K562 (cell line): ENCODE results near the gene RASSF7. TPM values are rescaled to one million over a fixed set of nuclear protein-coding genes. Genes with fewer than 3 reads are reported as not detected.

Experiments
- BRD9 ChIP-seq: fragments of 450-650 bp; IDR thresholded peaks from 2 replicates; pipeline ENCODE4 v1.6.1; 2018; ENCODE audit warnings: low read depth; ENCODE audit not compliant: partially characterized antibody
- GABPB1 ChIP-seq: sonication (generic); formaldehyde crosslinking; IDR thresholded peaks from 2 replicates; pipeline ENCODE4 v1.8.0; 2022; ENCODE audit warnings: mild to moderate bottlenecking, missing genetic modification reagents
- HNRNPUL1 ChIP-seq: fragments of 200-400 bp; formaldehyde crosslinking; IDR thresholded peaks from 2 replicates; pipeline ENCODE4 v1.6.1; 2017; ENCODE audit warnings: low read length
- MYC ChIP-seq, 2 experiments: fragments of 250-450 bp in 1 of 2; sonication (Bioruptor Pico) in 1 of 2; IDR thresholded peaks; 2 replicates each; pipeline versions ENCODE4 v1.5.1 to v1.6.1; 2012 to 2021; ENCODE audit warnings: low read depth in 2 of 2, borderline replicate concordance in 1 of 2, improper control_type of control experiment in 1 of 2, low read length in 1 of 2, mild to moderate bottlenecking in 1 of 2, moderate library complexity in 1 of 2
- NR3C1 ChIP-seq: sonication (generic); formaldehyde crosslinking; IDR thresholded peaks from 2 replicates; pipeline ENCODE4 v1.8.1; 2022; ENCODE audit warnings: missing genetic modification reagents
- POLR2AphosphoS5 ChIP-seq: IDR thresholded peaks from 2 replicates; pipeline ENCODE4 v1.6.1; 2011; ENCODE audit warnings: mild to moderate bottlenecking, low read depth, low read length, moderate library complexity; ENCODE audit not compliant: control insufficient read depth, insufficient read depth
- TAL1 ChIP-seq: fragments of 450-650 bp; IDR thresholded peaks from 2 replicates; pipeline ENCODE4 v1.6.1; 2016; ENCODE audit warnings: mild to moderate bottlenecking
- ZNF197 ChIP-seq: fragments of 200-800 bp; sonication (Bioruptor generic); IDR thresholded peaks from 2 replicates; pipeline ENCODE4 v1.6.1; 2016; ENCODE audit warnings: low read depth, missing genetic modification characterization, missing compliant biosample characterization
- polyA plus RNA-seq, 8 experiments: library from polyadenylated mRNA; depleted of rRNA in 4 of 8; stranded (reverse) in 5 of 8; unstranded in 3 of 8; fragments of >200 nt; fragmentation: Nextera tagmentation in 2 of 8; fragmentation: Illumina TruSeq in 1 of 8; extraction: Ambion mirVana in 2 of 8; extraction: Trizol in 1 of 8; gene quantifications; 2 replicates each; pipeline versions ENCODE4 v1.2.1 to v1.2.3, GENCODE V29; 2011 to 2014; ENCODE audit warnings: inconsistent platforms in 1 of 8, missing spikeins in 1 of 8
- total RNA-seq, 7 experiments: library from RNA; depleted of rRNA in 6 of 7; stranded (reverse); fragments of >200 nt in 6 of 7; fragmentation: Illumina TruSeq in 2 of 7; extraction: Trizol in 2 of 7; gene quantifications; 2 replicates each; pipeline versions ENCODE4 v1.2.1 to v1.2.3, GENCODE V29; 2011 to 2021; ENCODE audit warnings: low replicate concordance in 1 of 7
- TF ChIP-seq, protein P1 (sequence below): sonication (generic); formaldehyde crosslinking; IDR thresholded peaks from 2 replicates; pipeline ENCODE4 v1.8.1; 2023; ENCODE audit warnings: mild to moderate bottlenecking, missing genetic modification reagents
- TF ChIP-seq, protein P2 (sequence below): fragments of 200-800 bp; sonication (Bioruptor generic); IDR thresholded peaks from 2 replicates; pipeline ENCODE4 v1.6.1; 2017; ENCODE audit warnings: missing genetic modification characterization, missing compliant biosample characterization
- TF ChIP-seq, protein P3 (sequence below): fragments of 250-450 bp; sonication (Bioruptor Pico); IDR thresholded peaks from 2 replicates; pipeline ENCODE4 v1.9.0; 2021; ENCODE audit warnings: mild to moderate bottlenecking, inconsistent platforms
- TF ChIP-seq, protein P4 (sequence below): sonication (generic); formaldehyde crosslinking; IDR thresholded peaks from 2 replicates; pipeline ENCODE4 v1.8.0; 2022; ENCODE audit warnings: mild to moderate bottlenecking, missing genetic modification reagents, borderline replicate concordance
- TF ChIP-seq, protein P5 (sequence below): fragments of 450-650 bp; IDR thresholded peaks from 2 replicates; pipeline ENCODE4 v1.7.0; 2016; ENCODE audit warnings: borderline replicate concordance

Gene RASSF7
- total and polyA plus RNA-seq, 9 of the 15 experiments (the other 6 are each of a cell fraction or from before 2014, with no cell fraction given): 0.41 to 45.2 (median 18.6) TPM

DNA sequence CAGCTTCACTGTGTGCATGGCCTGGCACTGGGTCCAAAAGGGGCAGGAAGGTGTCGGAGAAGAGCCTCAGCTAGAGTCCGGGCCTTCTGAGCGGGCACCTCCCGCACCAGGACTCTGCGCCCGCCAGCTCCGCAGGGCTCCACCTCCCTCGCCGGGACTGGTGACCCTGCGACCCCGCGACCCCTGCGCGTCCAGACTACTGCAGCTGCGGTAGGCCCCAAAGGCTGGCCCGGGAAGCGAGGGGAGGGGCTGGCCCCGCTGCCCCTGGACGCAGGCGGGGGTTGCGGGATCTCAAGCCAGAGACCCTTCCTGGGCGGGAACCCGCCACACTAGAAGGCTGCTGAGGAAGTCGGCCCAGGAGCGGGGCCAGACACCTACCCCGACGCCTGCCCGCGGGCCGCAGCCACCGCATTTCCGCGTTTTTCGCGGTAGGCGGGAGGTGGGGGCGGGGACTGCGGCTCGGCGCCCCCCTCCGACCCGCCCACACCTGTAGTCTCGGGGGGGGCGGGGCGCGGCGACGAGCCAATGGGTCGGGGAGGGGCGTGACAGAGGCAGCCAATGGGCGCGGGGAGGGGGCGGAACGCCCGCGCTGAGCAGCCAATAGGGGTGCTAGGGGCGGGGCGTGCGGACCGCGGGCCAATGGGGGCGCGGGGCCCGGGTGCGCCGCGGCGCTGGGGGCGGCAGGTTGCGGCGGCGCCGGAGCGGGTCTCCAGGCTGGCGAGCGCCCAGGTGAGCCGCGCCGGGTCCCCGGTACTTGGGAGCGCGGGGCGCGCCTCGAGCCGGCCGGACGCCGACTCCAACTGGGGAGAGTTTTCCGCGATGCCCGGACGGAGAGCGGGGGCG lies at the start of gene RASSF7, which contains the start of gene LMNTD2 (continued):
- TF ChIP-seq, protein P1, sequence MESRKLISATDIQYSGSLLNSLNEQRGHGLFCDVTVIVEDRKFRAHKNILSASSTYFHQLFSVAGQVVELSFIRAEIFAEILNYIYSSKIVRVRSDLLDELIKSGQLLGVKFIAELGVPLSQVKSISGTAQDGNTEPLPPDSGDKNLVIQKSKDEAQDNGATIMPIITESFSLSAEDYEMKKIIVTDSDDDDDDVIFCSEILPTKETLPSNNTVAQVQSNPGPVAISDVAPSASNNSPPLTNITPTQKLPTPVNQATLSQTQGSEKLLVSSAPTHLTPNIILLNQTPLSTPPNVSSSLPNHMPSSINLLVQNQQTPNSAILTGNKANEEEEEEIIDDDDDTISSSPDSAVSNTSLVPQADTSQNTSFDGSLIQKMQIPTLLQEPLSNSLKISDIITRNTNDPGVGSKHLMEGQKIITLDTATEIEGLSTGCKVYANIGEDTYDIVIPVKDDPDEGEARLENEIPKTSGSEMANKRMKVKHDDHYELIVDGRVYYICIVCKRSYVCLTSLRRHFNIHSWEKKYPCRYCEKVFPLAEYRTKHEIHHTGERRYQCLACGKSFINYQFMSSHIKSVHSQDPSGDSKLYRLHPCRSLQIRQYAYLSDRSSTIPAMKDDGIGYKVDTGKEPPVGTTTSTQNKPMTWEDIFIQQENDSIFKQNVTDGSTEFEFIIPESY: 0 out of 2 replicates have a peak, but pooled peaks have one; percentile 2
- TF ChIP-seq, protein P2, sequence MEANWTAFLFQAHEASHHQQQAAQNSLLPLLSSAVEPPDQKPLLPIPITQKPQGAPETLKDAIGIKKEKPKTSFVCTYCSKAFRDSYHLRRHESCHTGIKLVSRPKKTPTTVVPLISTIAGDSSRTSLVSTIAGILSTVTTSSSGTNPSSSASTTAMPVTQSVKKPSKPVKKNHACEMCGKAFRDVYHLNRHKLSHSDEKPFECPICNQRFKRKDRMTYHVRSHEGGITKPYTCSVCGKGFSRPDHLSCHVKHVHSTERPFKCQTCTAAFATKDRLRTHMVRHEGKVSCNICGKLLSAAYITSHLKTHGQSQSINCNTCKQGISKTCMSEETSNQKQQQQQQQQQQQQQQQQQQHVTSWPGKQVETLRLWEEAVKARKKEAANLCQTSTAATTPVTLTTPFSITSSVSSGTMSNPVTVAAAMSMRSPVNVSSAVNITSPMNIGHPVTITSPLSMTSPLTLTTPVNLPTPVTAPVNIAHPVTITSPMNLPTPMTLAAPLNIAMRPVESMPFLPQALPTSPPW (CRISPR knock-in tag): peak; percentile 94
- TF ChIP-seq ZNF197 (CRISPR knock-in tag): no peak
- TF ChIP-seq NR3C1 (CRISPR knock-in tag): peak; percentile 42; the same call in 1 of the 2 replicates
- TF ChIP-seq, protein P3, sequence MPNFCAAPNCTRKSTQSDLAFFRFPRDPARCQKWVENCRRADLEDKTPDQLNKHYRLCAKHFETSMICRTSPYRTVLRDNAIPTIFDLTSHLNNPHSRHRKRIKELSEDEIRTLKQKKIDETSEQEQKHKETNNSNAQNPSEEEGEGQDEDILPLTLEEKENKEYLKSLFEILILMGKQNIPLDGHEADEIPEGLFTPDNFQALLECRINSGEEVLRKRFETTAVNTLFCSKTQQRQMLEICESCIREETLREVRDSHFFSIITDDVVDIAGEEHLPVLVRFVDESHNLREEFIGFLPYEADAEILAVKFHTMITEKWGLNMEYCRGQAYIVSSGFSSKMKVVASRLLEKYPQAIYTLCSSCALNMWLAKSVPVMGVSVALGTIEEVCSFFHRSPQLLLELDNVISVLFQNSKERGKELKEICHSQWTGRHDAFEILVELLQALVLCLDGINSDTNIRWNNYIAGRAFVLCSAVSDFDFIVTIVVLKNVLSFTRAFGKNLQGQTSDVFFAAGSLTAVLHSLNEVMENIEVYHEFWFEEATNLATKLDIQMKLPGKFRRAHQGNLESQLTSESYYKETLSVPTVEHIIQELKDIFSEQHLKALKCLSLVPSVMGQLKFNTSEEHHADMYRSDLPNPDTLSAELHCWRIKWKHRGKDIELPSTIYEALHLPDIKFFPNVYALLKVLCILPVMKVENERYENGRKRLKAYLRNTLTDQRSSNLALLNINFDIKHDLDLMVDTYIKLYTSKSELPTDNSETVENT (CRISPR knock-in tag): peak; percentile 16; the same call in 1 of the 2 replicates
- TF ChIP-seq POLR2AphosphoS5: peak; percentile 73
- no peak for TF ChIP-seq BRD9
- 0 out of 2 replicates have a peak, but pooled peaks have one; percentile 24 for TF ChIP-seq GABPB1 (CRISPR knock-in tag)
- TF ChIP-seq, protein P4, sequence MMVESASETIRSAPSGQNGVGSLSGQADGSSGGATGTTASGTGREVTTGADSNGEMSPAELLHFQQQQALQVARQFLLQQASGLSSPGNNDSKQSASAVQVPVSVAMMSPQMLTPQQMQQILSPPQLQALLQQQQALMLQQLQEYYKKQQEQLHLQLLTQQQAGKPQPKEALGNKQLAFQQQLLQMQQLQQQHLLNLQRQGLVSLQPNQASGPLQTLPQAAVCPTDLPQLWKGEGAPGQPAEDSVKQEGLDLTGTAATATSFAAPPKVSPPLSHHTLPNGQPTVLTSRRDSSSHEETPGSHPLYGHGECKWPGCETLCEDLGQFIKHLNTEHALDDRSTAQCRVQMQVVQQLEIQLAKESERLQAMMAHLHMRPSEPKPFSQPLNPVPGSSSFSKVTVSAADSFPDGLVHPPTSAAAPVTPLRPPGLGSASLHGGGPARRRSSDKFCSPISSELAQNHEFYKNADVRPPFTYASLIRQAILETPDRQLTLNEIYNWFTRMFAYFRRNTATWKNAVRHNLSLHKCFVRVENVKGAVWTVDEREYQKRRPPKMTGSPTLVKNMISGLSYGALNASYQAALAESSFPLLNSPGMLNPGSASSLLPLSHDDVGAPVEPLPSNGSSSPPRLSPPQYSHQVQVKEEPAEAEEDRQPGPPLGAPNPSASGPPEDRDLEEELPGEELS (CRISPR knock-in tag): no peak
- no peak for TF ChIP-seq TAL1
- TF ChIP-seq HNRNPUL1: no peak
- TF ChIP-seq MYC (IDR thresholded peaks at IDR 0.05; ENCODE audit: low read depth, low read length): no peak; the same call in 1 of the 2 replicates
- TF ChIP-seq MYC (CRISPR knock-in tag; IDR thresholded peaks at IDR 0.05; ENCODE audit: borderline replicate concordance, low read depth): peak; percentile 68; the same call in 1 of the 2 replicates
- TF ChIP-seq, protein P5, sequence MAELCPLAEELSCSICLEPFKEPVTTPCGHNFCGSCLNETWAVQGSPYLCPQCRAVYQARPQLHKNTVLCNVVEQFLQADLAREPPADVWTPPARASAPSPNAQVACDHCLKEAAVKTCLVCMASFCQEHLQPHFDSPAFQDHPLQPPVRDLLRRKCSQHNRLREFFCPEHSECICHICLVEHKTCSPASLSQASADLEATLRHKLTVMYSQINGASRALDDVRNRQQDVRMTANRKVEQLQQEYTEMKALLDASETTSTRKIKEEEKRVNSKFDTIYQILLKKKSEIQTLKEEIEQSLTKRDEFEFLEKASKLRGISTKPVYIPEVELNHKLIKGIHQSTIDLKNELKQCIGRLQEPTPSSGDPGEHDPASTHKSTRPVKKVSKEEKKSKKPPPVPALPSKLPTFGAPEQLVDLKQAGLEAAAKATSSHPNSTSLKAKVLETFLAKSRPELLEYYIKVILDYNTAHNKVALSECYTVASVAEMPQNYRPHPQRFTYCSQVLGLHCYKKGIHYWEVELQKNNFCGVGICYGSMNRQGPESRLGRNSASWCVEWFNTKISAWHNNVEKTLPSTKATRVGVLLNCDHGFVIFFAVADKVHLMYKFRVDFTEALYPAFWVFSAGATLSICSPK: no peak
